Muscle of arm (tissue), 12 donors: ENCODE results near the gene RWDD3. TPM values are rescaled to one million over a fixed set of nuclear protein-coding genes. Genes with fewer than 3 reads are reported as not detected.

Experiments
- DNase-seq: peaks from one replicate; pipeline ENCODE4 v3.0.0-alpha.2; 2013
- polyA plus RNA-seq, 12 donors: library from polyadenylated mRNA; unstranded; fragments of 120-200 nt; gene quantifications; one replicate each; pipeline ENCODE4 v1.2.1, GENCODE V29; 2013; ENCODE audit not compliant: insufficient read length in 12 of 12

RWDD3 gene
- polyA plus RNA-seq, 12 donors, result 25.8 to 51.9 (median 36.7) TPM; not detected in 1

GRCh38 chr1:95226781-95227660 lies 7.0 kb upstream of the RWDD3 start:
- no peak for DNase-seq

- no peak for DNase-seq
Observed at GRCh38 chr1:95229037-95229436, 5.0 kb upstream of the RWDD3 start.

- no peak for DNase-seq
Observed at GRCh38 chr1:95229706-95230105, 4.3 kb upstream of the RWDD3 start.

GRCh38 chr1:95230256-95230655 lies 3.8 kb upstream of the RWDD3 start:
- DNase-seq, result no peak

GRCh38 chr1:95230768-95231191 lies 3.2 kb upstream of the RWDD3 start:
- no peak for DNase-seq

- peak; percentile 25 for DNase-seq
Observed at GRCh38 chr1:95232646-95233318, 1.2 kb upstream of the RWDD3 start.

GRCh38 chr1:95233319-95233736 lies 682 bp upstream of the RWDD3 start:
- DNase-seq, result peak; percentile 24

GRCh38 chr1:95236784-95237575 lies 3.0 kb downstream of the RWDD3 start:
- no peak for DNase-seq

GRCh38 chr1:95237981-95238703 lies 4.1 kb downstream of the RWDD3 start:
- DNase-seq, result no peak

GRCh38 chr1:95245029-95245428 lies 11.0 kb downstream of the RWDD3 start:
- no peak for DNase-seq

- no peak for DNase-seq
Observed at GRCh38 chr1:95246511-95246910, 12.5 kb downstream of the RWDD3 start.

- DNase-seq, result no peak
Observed at GRCh38 chr1:95247607-95248006, 13.6 kb downstream of the RWDD3 start.

GRCh38 chr1:95249916-95250315 lies 15.9 kb downstream of the RWDD3 start:
- DNase-seq, result no peak

- DNase-seq, result no peak
Observed at GRCh38 chr1:95252422-95252821, 18.4 kb downstream of the RWDD3 start.

GRCh38 chr1:95254959-95255358 lies 20.9 kb downstream of the RWDD3 start:
- DNase-seq, result no peak

GRCh38 chr1:95255826-95256225 lies 21.8 kb downstream of the RWDD3 start:
- DNase-seq, result no peak

GRCh38 chr1:95257758-95258157 lies 23.7 kb downstream of the RWDD3 start:
- DNase-seq, result no peak

GRCh38 chr1:95259245-95259644 lies 25.2 kb downstream of the RWDD3 start:
- no peak for DNase-seq

- DNase-seq, result no peak
Observed at GRCh38 chr1:95262913-95263312, 28.9 kb downstream of the RWDD3 start.

- no peak for DNase-seq
Observed at GRCh38 chr1:95263450-95263849, 29.4 kb downstream of the RWDD3 start.

- DNase-seq, result no peak
Observed at GRCh38 chr1:95265106-95265505, 31.1 kb downstream of the RWDD3 start.

GRCh38 chr1:95276429-95276828 lies 42.4 kb downstream of the RWDD3 start:
- no peak for DNase-seq
